Astrocyte of the cerebellum (primary cell): ENCODE results near the gene FAU.
A peak's percentile ranks its signal among the peaks of the same experiment; 100 is the strongest.

Experiments used
- DNase-seq: peaks from one replicate; pipeline ENCODE4 v3.0.0-alpha.2; 2011; ENCODE audit warnings: low read depth
- H3K4me3 ChIP-seq: 2 replicates; pipeline ENCODE4 v1.5.1; 2011; ENCODE audit warnings: mild to moderate bottlenecking, low read depth, low read length, moderate library complexity
- CTCF ChIP-seq: IDR thresholded peaks from 2 replicates; pipeline ENCODE4 v1.5.1; 2012; ENCODE audit warnings: low read length, low read depth, moderate library complexity, mild to moderate bottlenecking; ENCODE audit errors: missing control alignments
- in situ Hi-C: cut with HindIII; loops from 2 replicates; pipeline ENCODE4 v1.10.0; 2017; ENCODE audit warnings: low sequenced_read_pairs

The FAU gene

GRCh38 chr11:65136515-65137096 is 14.7 kb upstream of the FAU start:
- no peak for DNase-seq
- no peak overlapping the region for H3K4me3 ChIP-seq
- TF ChIP-seq CTCF: no peak
- in situ Hi-C loops: no loop called here

GRCh38 chr11:65135633-65136145 is 13.8 kb upstream of the FAU start:
- peak overlapping the region; percentile 78 for H3K4me3 ChIP-seq
- no peak for DNase-seq
- no peak for TF ChIP-seq CTCF
- in situ Hi-C loops: no loop called here

- TF ChIP-seq CTCF: no peak
- H3K4me3 ChIP-seq: peak overlapping the region; percentile 78
- peak; percentile 94 for DNase-seq
- in situ Hi-C loops: no loop called here
Observed at GRCh38 chr11:65134952-65135632, 13.2 kb upstream of the FAU start.

GRCh38 chr11:65134240-65134951 is 12.5 kb upstream of the FAU start, which contains the start of gene SYVN1:
Gene SYVN1 (minus strand): TSS chr11:65134519. CDS start chr11:65133601, 918 bp downstream.
- no peak for TF ChIP-seq CTCF
- in situ Hi-C loops: no loop called here
- peak; percentile 60 for DNase-seq
- peak within 1 kb of the TSS; percentile 78 for H3K4me3 ChIP-seq

- TF ChIP-seq CTCF: no peak
Observed at GRCh38 chr11:65133724-65134123, 11.8 kb upstream of the FAU start.

GRCh38 chr11:65132988-65133700 is 11.2 kb upstream of the FAU start:
- peak overlapping the region; percentile 78 for H3K4me3 ChIP-seq
- in situ Hi-C loops: no loop called here
- TF ChIP-seq CTCF: no peak
- DNase-seq: no peak

More at GRCh38 chr11:65133724-65134123, 11.8 kb upstream of the FAU start:
- in situ Hi-C loops: no loop called here
- no peak for DNase-seq
- peak overlapping the region; percentile 78 for H3K4me3 ChIP-seq
